Spleen (tissue), 7 donors: ENCODE results near the gene PDLIM4.

Experiments
- CTCF ChIP-seq, 11 experiments: fragments of 200-600 bp in 7 of 11; fragments of 450-650 bp in 4 of 11; sonication (generic) in 4 of 11; IDR thresholded peaks in 8 of 11; conservative IDR thresholded peaks in 3 of 11; 1 replicate in 7 of 11; 2 replicates in 4 of 11; pipeline versions ENCODE4 v1.4.0 to v1.8.0; 2016 to 2021; ENCODE audit warnings: antibody characterized with exemption in 11 of 11, inconsistent platforms in 4 of 11, mild to moderate bottlenecking in 1 of 11
- POLR2AphosphoS5 ChIP-seq, 3 donors: sonication (generic); formaldehyde crosslinking; IDR thresholded peaks; one replicate each; pipeline ENCODE4 v1.5.1; 2017; ENCODE audit warnings: antibody characterized with exemption in 3 of 3
- donor health status: DM: no; HTN: no; CAD: no; lungs with moderate emphysema.
- donor health status: DM: no; HTN: no; CAD: no.
- donor health status: DM: no; HTN: no; CAD: no.

- no peak for TF ChIP-seq POLR2AphosphoS5 (IDR thresholded peaks at IDR 0.05)
- no peak for TF ChIP-seq CTCF (IDR thresholded peaks at IDR 0.05 in 8 of 11, conservative IDR thresholded peaks at IDR 0.05 in 3 of 11)
These were observed 4.5 kb upstream of the PDLIM4 start for GRCh38 chr5:132253008-132253441.
